ENCODE data around the gene VAV3. TPM values are rescaled to one million over a fixed set of nuclear protein-coding genes. Genes with fewer than 3 reads are reported as not detected.

The VAV3 gene
- total RNA-seq, 1 donor from 2014 or later = 4.8 TPM

DNA sequence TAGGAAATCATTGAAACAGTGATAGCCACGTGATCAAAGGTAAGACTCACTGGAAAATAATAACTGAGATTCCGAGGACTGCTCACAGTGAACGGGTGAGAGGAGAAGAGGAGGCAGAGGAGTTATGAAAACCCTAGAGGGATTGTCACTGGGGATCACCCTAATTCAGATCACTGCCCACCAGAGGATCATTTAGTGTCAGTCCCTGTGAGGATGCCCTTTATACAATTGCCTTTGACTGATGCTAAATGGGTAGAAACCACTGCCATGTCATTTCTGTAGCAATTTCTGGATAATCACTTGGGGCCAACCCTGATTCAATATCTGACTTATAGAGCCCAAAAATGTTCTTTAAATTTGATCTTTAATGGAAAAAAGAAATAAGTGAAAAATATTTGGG lies 14.1 kb upstream of the VAV3 start:
- TF ChIP-seq, protein P1, sequence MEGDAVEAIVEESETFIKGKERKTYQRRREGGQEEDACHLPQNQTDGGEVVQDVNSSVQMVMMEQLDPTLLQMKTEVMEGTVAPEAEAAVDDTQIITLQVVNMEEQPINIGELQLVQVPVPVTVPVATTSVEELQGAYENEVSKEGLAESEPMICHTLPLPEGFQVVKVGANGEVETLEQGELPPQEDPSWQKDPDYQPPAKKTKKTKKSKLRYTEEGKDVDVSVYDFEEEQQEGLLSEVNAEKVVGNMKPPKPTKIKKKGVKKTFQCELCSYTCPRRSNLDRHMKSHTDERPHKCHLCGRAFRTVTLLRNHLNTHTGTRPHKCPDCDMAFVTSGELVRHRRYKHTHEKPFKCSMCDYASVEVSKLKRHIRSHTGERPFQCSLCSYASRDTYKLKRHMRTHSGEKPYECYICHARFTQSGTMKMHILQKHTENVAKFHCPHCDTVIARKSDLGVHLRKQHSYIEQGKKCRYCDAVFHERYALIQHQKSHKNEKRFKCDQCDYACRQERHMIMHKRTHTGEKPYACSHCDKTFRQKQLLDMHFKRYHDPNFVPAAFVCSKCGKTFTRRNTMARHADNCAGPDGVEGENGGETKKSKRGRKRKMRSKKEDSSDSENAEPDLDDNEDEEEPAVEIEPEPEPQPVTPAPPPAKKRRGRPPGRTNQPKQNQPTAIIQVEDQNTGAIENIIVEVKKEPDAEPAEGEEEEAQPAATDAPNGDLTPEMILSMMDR (IDR thresholded peaks at IDR 0.05; ENCODE audit: insufficient read depth, low read length, poor library complexity, severe bottlenecking) = no peak
- no peak for DNase-seq (ENCODE audit: low read depth)
- Histone ChIP-seq H3K4me3 (ENCODE audit: low read depth, low read length) (no peak overlapping the region), H3K36me3 (ENCODE audit: control insufficient read depth, insufficient read depth, low read length) (no peaks in the 10 kb centered on the region), H3K27me3 (ENCODE audit: control insufficient read depth, insufficient read depth, low read length) (no peaks in the 10 kb centered on the region)

DNA sequence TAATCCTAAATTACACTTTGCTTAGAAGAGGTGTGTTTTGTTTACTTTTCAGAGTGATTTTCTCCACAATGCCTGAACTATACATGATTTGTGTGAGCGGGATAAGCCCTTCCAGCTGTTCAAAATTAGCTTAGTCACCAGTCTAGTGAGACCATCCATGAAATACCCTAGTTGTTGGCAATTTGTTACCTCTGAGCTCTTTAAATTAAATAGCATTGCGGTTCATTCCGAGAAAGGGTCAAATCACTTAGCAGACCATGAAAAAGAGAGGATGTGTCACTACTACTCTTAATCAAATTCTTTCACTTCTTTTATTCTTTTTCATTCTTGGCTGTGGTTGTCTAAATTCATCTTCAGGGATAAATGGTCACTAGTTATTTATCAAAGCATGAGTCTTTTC lies 11.9 kb upstream of the VAV3 start:
- H3K36me3 ChIP-seq (ENCODE audit: control insufficient read depth, insufficient read depth, low read length) = no peaks in the 10 kb centered on the region
- TF ChIP-seq, protein P1 (IDR thresholded peaks at IDR 0.05; ENCODE audit: insufficient read depth, low read length, poor library complexity, severe bottlenecking) = no peak
- DNase-seq (ENCODE audit: low read depth) = peak; percentile 68
- no peaks in the 10 kb centered on the region for H3K27me3 ChIP-seq (ENCODE audit: control insufficient read depth, insufficient read depth, low read length)
- H3K4me3 ChIP-seq (ENCODE audit: low read depth, low read length) = no peak overlapping the region

DNA sequence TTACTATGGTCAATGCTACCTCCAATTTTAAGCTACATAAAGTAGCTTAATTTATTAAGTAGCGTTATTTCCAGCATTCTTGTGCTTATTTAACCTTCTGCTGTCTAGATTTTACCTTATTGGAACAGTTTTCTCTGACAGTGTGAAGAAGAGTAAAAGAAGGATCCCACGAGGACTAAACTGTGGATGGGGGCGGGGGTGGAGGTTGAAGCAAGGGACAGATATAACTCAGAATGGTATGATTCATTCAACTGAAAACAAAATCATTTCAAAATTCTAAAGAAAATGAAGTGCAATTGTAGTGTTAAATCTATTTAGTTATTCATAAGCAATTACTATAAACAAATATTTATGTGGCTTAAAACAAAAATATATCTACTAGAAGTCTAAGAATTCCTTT lies 11.5 kb upstream of the VAV3 start:
- TF ChIP-seq, protein P1 (IDR thresholded peaks at IDR 0.05; ENCODE audit: insufficient read depth, low read length, poor library complexity, severe bottlenecking) = no peak
- DNase-seq (ENCODE audit: low read depth) = no peak
- H3K36me3 ChIP-seq (ENCODE audit: control insufficient read depth, insufficient read depth, low read length) = no peaks in the 10 kb centered on the region
- H3K4me3 ChIP-seq (ENCODE audit: low read depth, low read length) = no peak overlapping the region
- H3K27me3 ChIP-seq (ENCODE audit: control insufficient read depth, insufficient read depth, low read length) = no peaks in the 10 kb centered on the region

DNA sequence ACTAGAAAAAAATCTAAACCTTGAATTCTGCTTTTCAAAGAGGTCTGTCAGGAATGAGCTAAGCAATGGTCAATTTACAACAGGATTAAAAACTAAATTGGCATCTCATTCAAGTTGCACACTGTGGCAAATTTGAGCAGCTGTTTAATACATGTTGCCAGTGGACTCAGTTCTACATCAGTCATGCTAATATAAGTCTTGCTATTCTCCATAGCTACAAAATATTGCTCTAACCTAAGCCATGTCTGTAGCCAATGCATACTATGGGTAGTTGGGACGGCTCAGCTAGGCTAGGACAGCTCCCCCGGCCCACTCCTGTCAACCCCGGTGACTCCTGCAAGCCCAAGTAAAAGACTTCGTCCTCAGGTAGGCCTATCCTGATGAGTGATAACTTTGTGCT lies 10.9 kb upstream of the VAV3 start:
- H3K36me3 ChIP-seq (ENCODE audit: control insufficient read depth, insufficient read depth, low read length) = no peaks in the 10 kb centered on the region
- no peak overlapping the region for H3K4me3 ChIP-seq (ENCODE audit: low read depth, low read length)
- DNase-seq (ENCODE audit: low read depth) = no peak
- TF ChIP-seq, protein P1 (IDR thresholded peaks at IDR 0.05; ENCODE audit: insufficient read depth, low read length, poor library complexity, severe bottlenecking) = no peak
- no peaks in the 10 kb centered on the region for H3K27me3 ChIP-seq (ENCODE audit: control insufficient read depth, insufficient read depth, low read length)

DNA sequence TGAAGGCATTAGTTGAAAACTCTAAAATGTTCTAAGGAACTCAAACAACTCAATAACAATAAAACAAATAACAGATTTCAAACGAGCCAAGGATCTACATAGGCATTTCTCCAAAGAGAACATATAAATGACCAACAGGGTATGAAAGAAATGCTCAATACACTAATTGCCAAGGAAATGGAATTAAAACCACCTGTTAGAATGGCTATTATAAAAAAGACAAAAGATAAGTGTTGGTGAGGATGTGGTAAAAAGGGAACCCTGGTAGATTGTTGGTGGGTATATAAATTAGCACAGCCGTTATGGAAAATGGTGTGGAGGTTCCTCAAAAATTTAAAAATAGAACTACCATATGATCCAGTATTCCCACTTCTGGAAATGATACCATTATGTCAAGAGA lies 9.1 kb upstream of the VAV3 start:
- H3K4me3 ChIP-seq (ENCODE audit: low read depth, low read length) = no peak overlapping the region
- no peaks in the 10 kb centered on the region for H3K27me3 ChIP-seq (ENCODE audit: control insufficient read depth, insufficient read depth, low read length)
- no peak for DNase-seq (ENCODE audit: low read depth)
- TF ChIP-seq, protein P1 (IDR thresholded peaks at IDR 0.05; ENCODE audit: insufficient read depth, low read length, poor library complexity, severe bottlenecking) = no peak
- no peaks in the 10 kb centered on the region for H3K36me3 ChIP-seq (ENCODE audit: control insufficient read depth, insufficient read depth, low read length)

DNA sequence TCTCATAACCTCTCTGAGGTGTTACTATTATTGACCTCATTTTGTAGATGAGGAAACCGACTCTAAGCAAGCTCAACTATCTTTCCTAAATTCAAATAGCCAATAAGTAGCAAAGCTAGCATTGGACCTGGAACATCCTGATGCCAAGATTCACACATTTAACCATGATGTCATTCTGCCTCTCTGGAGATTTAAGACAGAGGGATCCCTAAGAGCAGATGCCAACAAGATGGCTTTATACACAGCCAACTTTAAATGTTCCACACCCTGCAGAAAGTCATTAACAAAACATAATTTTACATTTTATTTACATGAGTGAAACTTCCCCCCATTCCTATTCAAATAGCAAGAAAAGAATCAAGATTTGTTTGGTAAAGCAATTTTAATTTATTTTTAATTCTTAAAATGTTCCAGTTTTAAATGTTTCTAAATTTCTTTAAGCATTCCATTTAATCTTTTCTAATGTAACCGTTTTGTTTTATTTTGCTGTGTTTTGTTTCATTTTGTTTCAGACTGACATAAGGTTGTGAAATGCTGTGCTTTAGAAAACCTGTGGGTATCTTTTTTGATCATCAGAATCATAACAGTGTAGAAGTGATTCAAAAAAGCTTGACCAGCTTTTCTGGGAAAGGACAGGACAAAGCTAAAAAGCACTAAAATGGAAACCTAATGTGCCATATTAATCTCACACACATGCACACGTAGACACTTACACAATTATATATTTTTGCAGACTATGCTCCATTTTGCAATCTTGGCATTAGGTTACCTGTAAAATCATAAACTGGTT lies 7.6 kb upstream of the VAV3 start:
- Histone ChIP-seq H3K27me3 (ENCODE audit: control insufficient read depth, insufficient read depth, low read length) (no peaks in the 10 kb centered on the region), H3K4me3 (ENCODE audit: low read depth, low read length) (no peak overlapping the region), H3K36me3 (ENCODE audit: control insufficient read depth, insufficient read depth, low read length) (no peaks in the 10 kb centered on the region)
- no peak for DNase-seq (ENCODE audit: low read depth)
- TF ChIP-seq, protein P1 (IDR thresholded peaks at IDR 0.05; ENCODE audit: insufficient read depth, low read length, poor library complexity, severe bottlenecking) = no peak

Measured in kidney epithelial cell (primary cell).